GM18873 (cell line): ENCODE measurements around the gene KMT2C.
A peak's percentile ranks its signal among the peaks of the same experiment; 100 is the strongest.
"Not testable (repeated sequence)": the region's sequence is repeated elsewhere in the genome, so short reads cannot be mapped to it uniquely, and the experiment has no call there.

Experiments used
- ATAC-seq: cut with Tn5 transposase; IDR thresholded peaks from one replicate; pipeline ENCODE4 v1.9.1; 2021; ENCODE audit warnings: mild to moderate bottlenecking, moderate library complexity, moderate number of reproducible peaks; ENCODE audit not compliant: unreplicated experiment, low FRiP score

The KMT2C gene

GRCh38 chr7:152435384-152436110 is at the start of gene KMT2C:
Gene KMT2C (minus strand): TSS chr7:152436003. CDS start chr7:152435786, 217 bp downstream.
- ATAC-seq = no peak

DNA sequence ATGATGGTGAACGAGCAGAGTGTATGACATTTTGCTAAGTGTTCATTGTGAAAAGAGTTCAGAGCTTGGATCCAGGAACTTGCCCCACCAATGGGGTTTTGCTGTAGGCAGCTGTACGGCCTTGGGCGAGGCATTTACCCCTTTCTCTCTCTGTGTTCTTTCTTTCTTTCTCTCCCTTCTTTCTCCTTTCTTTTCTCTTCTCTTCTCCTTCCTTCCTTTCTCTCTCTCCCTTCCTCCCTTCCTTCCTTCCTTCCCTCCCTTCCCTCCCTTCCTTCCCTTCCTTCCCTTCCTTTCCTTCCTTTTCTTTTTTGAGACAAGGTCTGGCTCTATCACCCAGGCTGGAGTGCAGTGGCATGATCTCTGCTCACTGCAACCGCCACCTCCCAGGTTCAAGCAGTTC is 45.3 kb upstream of the KMT2C start:
- no peak for ATAC-seq

DNA sequence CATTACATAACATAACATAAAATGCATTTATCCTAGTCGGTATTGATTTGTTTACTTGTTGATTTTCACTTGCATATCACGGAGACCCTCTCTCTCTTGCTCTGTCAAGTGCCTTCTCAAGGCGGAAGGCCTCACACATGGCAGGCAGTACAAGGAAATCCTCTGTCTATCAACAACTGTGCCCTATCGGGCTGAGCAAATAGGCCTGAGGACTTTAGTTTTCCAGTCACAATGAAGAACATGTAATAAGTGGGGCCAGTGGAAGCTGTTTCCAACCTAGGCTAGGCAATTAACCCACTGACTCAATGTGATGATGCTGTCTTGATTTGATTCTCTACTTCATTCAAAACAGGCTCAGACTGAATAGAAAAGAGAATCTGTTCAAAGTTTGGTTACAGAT is 44.9 kb upstream of the KMT2C start:
- ATAC-seq = no peak

- no peak for ATAC-seq
These were observed 43.8 kb upstream of the KMT2C start for GRCh38 chr7:152479595-152479994.

- no peak for ATAC-seq
These were observed 42.3 kb upstream of the KMT2C start for GRCh38 chr7:152478140-152478539.

GRCh38 chr7:152477079-152477478 is 41.3 kb upstream of the KMT2C start:
- ATAC-seq = no peak

DNA sequence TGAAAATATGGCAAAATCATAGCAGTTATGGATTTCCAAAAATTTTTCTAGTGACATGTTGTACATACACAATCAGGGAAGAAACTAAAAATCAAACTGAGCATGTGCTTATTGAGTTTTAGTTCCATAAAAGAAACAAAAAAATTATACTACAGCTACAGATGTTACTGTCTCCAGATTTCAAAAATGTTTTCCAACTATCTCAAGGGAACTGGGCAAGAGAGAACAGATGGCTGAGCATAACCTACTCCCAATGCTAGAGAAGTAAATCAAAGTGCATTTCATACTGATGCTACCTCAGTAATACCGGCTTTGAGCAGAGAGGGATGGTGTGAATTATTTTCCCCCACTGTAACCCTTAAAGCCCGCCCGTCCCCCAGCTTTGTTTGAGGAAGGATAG is 40.7 kb upstream of the KMT2C start:
- ATAC-seq = no peak

DNA sequence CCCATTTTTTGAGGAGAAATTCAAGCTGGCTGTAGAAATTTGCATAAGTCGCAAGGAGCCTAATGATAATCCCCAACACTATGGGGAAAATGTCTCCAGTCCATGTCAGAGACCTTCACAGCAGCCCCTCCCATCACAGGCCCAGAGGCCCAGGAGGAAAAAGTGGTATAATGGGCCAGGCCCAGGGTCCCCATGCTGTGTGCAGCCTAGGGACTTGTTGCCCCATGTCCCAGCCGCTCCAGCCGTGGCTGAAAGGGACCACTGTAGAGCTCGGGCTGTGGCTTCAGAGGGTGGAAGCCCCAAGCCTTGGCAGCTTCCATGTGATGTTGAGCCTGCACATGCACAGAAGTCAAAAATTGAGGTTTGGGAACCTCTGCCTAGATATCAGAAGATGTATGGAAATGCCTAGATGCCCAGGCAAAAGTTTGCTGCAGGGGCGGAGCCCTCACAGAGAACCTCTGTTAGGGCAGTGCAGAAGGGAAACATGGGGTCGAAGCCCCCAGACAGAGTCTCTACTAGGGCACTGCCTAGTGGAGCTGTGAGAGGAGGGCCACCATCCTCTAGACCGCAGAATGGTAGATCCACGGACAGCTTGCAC is 35.3 kb upstream of the KMT2C start:
- ATAC-seq = not testable (repeated sequence)

- not testable (repeated sequence) for ATAC-seq
These were observed 34.6 kb upstream of the KMT2C start for GRCh38 chr7:152470251-152471022.

DNA sequence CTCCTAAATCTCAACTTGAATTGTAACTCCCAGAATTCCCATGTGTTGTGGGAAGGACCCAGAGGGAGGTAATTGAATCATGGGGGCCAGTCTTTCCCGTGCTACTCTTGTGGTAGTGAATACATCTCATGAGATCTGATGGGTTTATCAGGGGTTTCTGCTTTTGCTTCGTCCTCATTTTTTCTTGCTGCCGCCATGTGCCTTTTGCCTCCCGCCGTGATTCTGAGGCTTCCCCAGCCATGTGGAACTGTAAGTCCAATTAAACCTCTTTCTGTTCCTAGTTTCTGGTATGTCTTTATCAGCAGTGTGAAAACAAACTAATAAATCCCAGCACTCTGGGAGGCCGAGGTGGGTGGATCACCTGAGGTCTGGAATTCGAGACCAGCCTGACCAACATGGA is 33.8 kb upstream of the KMT2C start:
- ATAC-seq = not testable (repeated sequence)

DNA sequence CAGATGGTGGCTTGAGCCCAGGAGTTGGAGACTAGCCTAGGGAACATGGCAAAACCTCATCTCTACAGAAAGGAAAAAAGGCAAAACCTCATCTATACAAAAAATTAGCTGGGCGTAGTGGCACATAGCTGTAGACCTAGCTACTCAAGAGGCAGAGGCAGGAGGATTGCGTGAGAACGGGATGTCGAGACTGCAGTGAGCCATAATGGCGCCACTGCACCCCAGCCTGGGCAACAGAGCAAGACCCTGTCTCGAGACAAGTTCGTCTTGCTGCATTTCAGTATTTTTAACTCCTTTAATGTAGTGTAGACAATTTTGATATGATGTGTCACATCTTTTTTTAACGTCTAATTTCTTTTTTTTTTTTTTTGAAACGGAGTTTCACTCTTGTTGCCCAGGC is 31.4 kb upstream of the KMT2C start:
- no peak for ATAC-seq

DNA sequence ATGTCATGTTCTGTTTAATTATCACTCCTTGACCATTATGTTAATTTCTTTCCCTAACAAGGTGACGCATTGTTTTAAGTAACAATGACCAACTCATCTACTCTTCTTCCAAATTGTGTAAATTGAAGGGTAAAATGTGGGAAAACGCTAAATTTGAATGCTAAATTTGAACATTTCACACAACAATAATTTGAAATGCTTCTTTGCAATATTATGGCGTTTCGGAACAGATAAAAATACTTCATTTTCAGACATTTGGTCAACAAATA is 29.2 kb upstream of the KMT2C start:
- no peak for ATAC-seq

- peak; percentile 26 for ATAC-seq
These were observed 28.7 kb upstream of the KMT2C start for GRCh38 chr7:152464312-152465118.

DNA sequence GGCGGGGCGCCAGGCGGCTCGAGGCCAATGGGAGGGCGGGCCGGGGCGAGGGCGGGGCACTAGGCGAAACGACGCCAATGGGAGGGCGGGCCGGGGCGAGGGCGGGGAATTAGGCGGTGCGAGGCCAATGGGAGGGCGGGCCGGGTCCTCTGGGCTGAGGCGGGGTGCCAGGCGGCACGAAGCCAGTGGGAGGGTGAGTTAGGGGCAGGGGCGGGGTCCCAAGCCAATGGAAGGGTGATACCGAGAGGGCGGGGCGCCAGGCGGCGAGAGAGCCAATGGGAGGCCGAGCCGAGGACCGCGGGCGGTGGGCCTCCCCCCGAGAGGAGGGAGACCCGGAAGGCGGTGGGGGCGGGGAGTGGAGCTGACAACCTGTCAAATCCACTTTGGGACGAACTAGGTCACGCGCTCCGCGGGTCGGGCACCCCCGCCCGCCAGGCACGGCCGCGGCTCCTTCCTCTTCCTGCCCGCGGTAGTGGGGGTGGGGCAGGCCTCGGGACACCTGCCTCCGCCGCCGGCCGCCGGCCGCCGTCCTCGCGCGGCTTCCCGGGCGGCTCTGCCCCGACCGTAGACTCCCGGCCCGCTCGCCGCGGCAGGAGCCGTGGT is 28.0 kb upstream of the KMT2C start:
- ATAC-seq = peak; percentile 88

DNA sequence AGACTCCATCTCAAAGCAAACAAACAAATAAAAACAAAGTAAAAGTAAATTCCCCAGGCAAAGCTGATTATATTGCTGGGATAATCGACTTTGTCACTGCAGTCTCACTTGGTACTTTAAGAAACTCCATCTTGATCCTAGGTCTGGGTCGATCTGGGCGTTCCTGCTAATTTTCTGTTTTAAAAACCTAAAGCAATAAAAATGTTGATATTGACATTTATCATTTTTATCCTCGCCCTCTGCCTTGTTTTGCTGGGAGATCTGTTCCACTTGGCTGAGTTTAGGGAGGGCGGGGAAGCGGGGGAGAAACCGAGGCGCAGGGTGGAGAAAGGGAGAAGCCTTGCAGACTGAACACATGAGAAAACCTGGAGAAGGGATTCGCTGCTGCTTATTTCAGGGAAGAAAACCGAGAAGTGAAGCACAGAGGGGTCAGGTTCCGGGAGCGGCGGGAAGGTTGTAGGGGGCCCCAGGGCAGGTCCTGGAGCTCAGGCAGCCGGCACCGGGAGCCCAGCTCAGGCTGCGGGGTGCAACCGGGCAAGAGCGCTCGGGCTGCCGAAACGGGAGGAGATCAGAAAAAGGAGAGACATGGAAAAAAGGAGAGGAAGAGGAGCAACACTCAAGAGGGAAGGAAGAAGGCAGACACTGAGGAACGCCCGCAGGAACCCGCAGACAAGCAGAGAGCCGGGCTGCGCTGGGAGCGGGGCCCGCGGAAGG is 27.3 kb upstream of the KMT2C start:
- ATAC-seq = peak; percentile 36

GRCh38 chr7:152459724-152460251 is 24.0 kb upstream of the KMT2C start:
- no peak for ATAC-seq

- no peak for ATAC-seq
These were observed 15.6 kb upstream of the KMT2C start for GRCh38 chr7:152451356-152451755.

DNA sequence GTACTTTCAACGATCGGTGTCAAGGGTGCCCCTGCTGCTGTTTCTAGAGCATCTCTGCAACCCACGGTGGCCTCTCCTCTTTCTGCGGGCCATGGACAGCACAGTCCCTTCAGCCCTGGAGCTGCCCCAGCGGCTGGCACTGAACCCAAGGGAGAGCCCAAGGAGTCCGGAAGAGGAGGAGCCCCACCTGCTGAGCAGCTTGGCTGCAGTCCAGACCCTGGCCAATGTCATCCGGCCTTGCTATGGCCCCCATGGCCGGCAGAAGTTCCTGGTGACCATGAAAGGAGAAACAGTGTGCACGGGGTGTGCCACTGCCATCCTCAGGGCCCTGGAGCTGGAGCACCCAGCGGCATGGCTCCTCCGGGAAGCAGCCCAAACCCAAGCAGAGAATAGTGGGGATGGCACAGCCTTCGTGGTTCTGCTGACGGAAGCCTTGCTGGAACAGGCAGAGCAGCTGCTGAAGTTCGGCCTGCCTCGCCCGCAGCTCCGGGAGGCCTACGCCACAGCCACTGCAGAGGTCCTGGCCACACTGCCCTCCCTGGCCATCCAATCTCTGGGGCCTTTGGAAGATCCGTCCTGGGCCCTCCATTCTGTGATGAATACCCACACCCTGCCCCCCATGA is 9.7 kb upstream of the KMT2C start:
- not testable (repeated sequence) for ATAC-seq

GRCh38 chr7:152443586-152443985 is 7.8 kb upstream of the KMT2C start:
- ATAC-seq = no peak
